ENCODE data around the gene MEF2A.
"Not testable (repeated sequence)": the region's sequence is repeated elsewhere in the genome, so short reads cannot be mapped to it uniquely, and the experiment has no call there.

MEF2A gene

DNA sequence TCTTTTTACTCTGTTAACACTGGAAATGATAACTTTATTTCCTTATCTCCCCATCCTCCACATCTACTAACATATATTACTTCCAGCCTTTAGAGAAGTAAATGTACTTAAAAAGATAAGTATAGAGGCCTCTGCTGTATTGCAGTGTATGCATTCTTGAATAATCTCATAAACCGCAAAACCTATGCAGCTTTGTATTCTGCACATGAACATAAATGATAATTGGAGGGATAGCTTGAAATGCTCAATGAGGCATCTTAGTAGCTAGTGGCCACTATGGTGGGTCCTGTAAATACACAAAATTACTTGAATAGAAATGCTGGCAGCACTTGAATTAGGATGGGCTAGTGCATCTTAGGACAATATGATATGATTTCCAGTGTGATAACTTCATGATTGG lies 90.4 kb downstream of the MEF2A start:
- DNase-seq (ENCODE audit: low read depth): no peak
- no peak overlapping the region for H3K4me3 ChIP-seq (replicated peaks; ENCODE audit: low read depth, low read length)
- no peak for TF ChIP-seq CTCF (IDR thresholded peaks at IDR 0.05; ENCODE audit: low read length, missing control alignments)

- no peak for TF ChIP-seq CTCF (IDR thresholded peaks at IDR 0.05; ENCODE audit: low read length, missing control alignments)
Measured at GRCh38 chr15:99657996-99658395, 92.2 kb downstream of the MEF2A start.

GRCh38 chr15:99662903-99663302 lies 97.1 kb downstream of the MEF2A start:
- no peak for TF ChIP-seq CTCF (IDR thresholded peaks at IDR 0.05; ENCODE audit: low read length, missing control alignments)

More at GRCh38 chr15:99657996-99658395, 92.2 kb downstream of the MEF2A start:
- H3K4me3 ChIP-seq (replicated peaks; ENCODE audit: low read depth, low read length): no peak overlapping the region
- no peak for DNase-seq (ENCODE audit: low read depth)

DNA sequence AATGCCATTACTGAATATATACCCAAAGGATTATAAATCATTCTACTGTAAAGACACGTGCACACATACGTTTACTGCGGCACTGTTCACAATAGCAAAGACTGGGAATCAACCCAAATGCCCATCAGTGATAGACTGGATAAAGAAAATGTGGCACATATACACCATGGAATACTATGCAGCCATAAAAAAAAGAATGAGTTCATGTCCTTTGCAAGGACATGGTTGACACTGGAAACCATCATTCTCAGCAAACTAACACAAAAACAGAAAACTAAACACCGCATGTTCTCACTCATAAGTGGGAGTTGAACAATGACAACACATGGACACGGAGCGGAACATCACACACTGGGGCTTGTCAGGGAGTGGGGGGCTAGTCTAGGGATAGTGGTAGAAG lies 100.3 kb downstream of the MEF2A start:
- H3K4me3 ChIP-seq (replicated peaks; ENCODE audit: low read depth, low read length); DNase-seq (ENCODE audit: low read depth): not testable (repeated sequence)

More at GRCh38 chr15:99662903-99663302, 97.1 kb downstream of the MEF2A start:
- no peak for DNase-seq (ENCODE audit: low read depth)
- no peak overlapping the region for H3K4me3 ChIP-seq (replicated peaks; ENCODE audit: low read depth, low read length)

- no peak for TF ChIP-seq CTCF (IDR thresholded peaks at IDR 0.05; ENCODE audit: low read length, missing control alignments)
- no peak for DNase-seq (ENCODE audit: low read depth)
- no peak overlapping the region for H3K4me3 ChIP-seq (replicated peaks; ENCODE audit: low read depth, low read length)
Measured at GRCh38 chr15:99668533-99669182, 102.9 kb downstream of the MEF2A start.

GRCh38 chr15:99669250-99669649 lies 103.5 kb downstream of the MEF2A start:
- no peak for DNase-seq (ENCODE audit: low read depth)
- no peak for TF ChIP-seq CTCF (IDR thresholded peaks at IDR 0.05; ENCODE audit: low read length, missing control alignments)
- H3K4me3 ChIP-seq (replicated peaks; ENCODE audit: low read depth, low read length): no peak overlapping the region

DNA sequence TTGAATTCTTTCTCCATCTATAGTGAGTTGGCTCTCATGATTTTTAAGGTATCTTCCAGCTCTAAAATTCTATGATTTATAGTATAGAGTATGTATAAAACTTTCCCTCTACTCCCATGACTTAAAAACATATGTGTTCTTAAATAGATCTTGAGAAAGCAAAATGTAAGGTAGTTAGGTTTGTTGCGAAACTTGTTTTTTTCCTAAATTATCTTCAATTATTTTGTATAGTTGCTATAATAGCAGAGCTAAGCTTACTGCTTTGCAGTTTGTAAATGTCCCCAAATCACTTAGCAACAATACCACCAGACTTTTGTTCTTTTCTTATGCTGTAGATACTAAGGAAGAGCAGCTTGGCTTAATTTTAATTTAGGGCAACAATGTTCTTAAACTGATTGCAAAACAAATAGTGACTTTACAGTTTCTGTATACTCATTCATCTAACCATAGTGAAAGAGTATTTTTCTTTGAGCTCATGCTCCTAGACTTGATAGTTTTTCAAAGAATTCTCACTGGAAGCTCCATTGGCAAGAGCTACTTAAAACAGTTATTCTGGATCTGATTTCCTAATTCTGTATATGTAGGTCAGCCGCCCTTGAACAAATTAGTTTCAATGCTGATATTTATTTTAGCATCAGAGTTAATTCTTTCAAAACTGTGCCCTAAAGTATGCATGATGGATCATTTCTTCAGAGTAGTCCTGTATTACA lies 106.3 kb downstream of the MEF2A start:
- H3K4me3 ChIP-seq (replicated peaks; ENCODE audit: low read depth, low read length): no peak overlapping the region
- DNase-seq (ENCODE audit: low read depth): peak; percentile 6
- no peak for TF ChIP-seq CTCF (IDR thresholded peaks at IDR 0.05; ENCODE audit: low read length, missing control alignments)

Measured in fibroblast of pulmonary artery (primary cell).